ENCODE results near the gene MYOM1. TPM values are rescaled to one million over a fixed set of nuclear protein-coding genes. Genes with fewer than 3 reads are reported as not detected.

The MYOM1 gene
- total RNA-seq, 2 donors from 2014 or later = 6.1 to 6.5 TPM

- Histone ChIP-seq H3K27me3 (replicated peaks; ENCODE audit: insufficient read depth) (no peaks in the 10 kb centered on the region), H3K36me3 (no peaks in the 10 kb centered on the region), H3K4me3 (no peak overlapping the region), H3K4me1 (replicated peaks) (no peaks in the 10 kb centered on the region), H3K9me3 (no peaks in the 10 kb centered on the region), H3K27ac (no peak overlapping the region)
- TF ChIP-seq POLR2AphosphoS5 (IDR thresholded peaks at IDR 0.05) = no peak
- TF ChIP-seq CTCF (IDR thresholded peaks at IDR 0.05) = no peak
- no peak for TF ChIP-seq POLR2A (IDR thresholded peaks at IDR 0.05)
- intact Hi-C loops (cut with DNase I) = no loop called here
- no peak for DNase-seq (ENCODE audit: low spot score)
These were observed 79.4 kb downstream of the MYOM1 start for GRCh38 chr18:3140342-3140741.

GRCh38 chr18:3139406-3139805, 80.4 kb downstream of the MYOM1 start:
- no peak overlapping the region for H3K4me3 ChIP-seq
- no peaks in the 10 kb centered on the region for H3K4me1 ChIP-seq (replicated peaks)
- H3K36me3 ChIP-seq = no peaks in the 10 kb centered on the region
- no peak overlapping the region for H3K27ac ChIP-seq
- no peak for DNase-seq (ENCODE audit: low spot score)
- TF ChIP-seq CTCF (IDR thresholded peaks at IDR 0.05) = no peak
- no peak for TF ChIP-seq POLR2AphosphoS5 (IDR thresholded peaks at IDR 0.05)
- TF ChIP-seq POLR2A (IDR thresholded peaks at IDR 0.05) = no peak
- H3K9me3 ChIP-seq = no peaks in the 10 kb centered on the region
- intact Hi-C loops (cut with DNase I) = loop anchor here (10.0 kb wide), 1 partner anchor 75 kb away; no protein-coding TSS in a partner anchor
- 86% methylated on average over 5 of the region's 5 CpGs for WGBS
- H3K27me3 ChIP-seq (replicated peaks; ENCODE audit: insufficient read depth) = no peaks in the 10 kb centered on the region

- Histone ChIP-seq H3K27ac (no peak overlapping the region), H3K27me3 (replicated peaks; ENCODE audit: insufficient read depth) (no peaks in the 10 kb centered on the region), H3K36me3 (no peaks in the 10 kb centered on the region), H3K4me1 (replicated peaks) (no peaks in the 10 kb centered on the region), H3K9me3 (no peaks in the 10 kb centered on the region), H3K4me3 (no peak overlapping the region)
- no peak for DNase-seq (ENCODE audit: low spot score)
- 58% methylated on average over 11 of the region's 11 CpGs for WGBS
- TF ChIP-seq POLR2AphosphoS5 (IDR thresholded peaks at IDR 0.05) (no peak), POLR2A (IDR thresholded peaks at IDR 0.05) (no peak), CTCF (IDR thresholded peaks at IDR 0.05) (no peak)
- intact Hi-C loops (cut with DNase I) = loop anchor here (10.0 kb wide), 1 partner anchor 74 kb away; no protein-coding TSS in a partner anchor
These were observed 81.3 kb downstream of the MYOM1 start for GRCh38 chr18:3138274-3138975.

GRCh38 chr18:3135536-3135935, 84.2 kb downstream of the MYOM1 start:
- Histone ChIP-seq H3K27me3 (replicated peaks; ENCODE audit: insufficient read depth) (no peaks in the 10 kb centered on the region), H3K36me3 (no peaks in the 10 kb centered on the region), H3K4me1 (replicated peaks) (no peaks in the 10 kb centered on the region), H3K4me3 (no peak overlapping the region), H3K9me3 (no peaks in the 10 kb centered on the region), H3K27ac (no peak overlapping the region)
- intact Hi-C loops (cut with DNase I) = loop anchor here (10.0 kb wide), 1 partner anchor 71 kb away; no protein-coding TSS in a partner anchor
- WGBS = 76% methylated on average over 10 of the region's 10 CpGs
- TF ChIP-seq POLR2A (IDR thresholded peaks at IDR 0.05) (no peak), POLR2AphosphoS5 (IDR thresholded peaks at IDR 0.05) (no peak), CTCF (IDR thresholded peaks at IDR 0.05) (no peak)
- no peak for DNase-seq (ENCODE audit: low spot score)

GRCh38 chr18:3132700-3133099, 87.1 kb downstream of the MYOM1 start:
- 78% methylated on average over 3 of the region's 3 CpGs for WGBS
- intact Hi-C loops (cut with DNase I) = loop anchor here (10.0 kb wide), 1 partner anchor 68 kb away; no protein-coding TSS in a partner anchor
- H3K9me3 ChIP-seq = no peaks in the 10 kb centered on the region
- H3K4me1 ChIP-seq (replicated peaks) = no peaks in the 10 kb centered on the region
- H3K4me3 ChIP-seq = no peak overlapping the region
- no peak for DNase-seq (ENCODE audit: low spot score)
- no peak overlapping the region for H3K27ac ChIP-seq
- H3K27me3 ChIP-seq (replicated peaks; ENCODE audit: insufficient read depth) = no peaks in the 10 kb centered on the region
- no peak for TF ChIP-seq CTCF (IDR thresholded peaks at IDR 0.05)
- no peak for TF ChIP-seq POLR2AphosphoS5 (IDR thresholded peaks at IDR 0.05)
- TF ChIP-seq POLR2A (IDR thresholded peaks at IDR 0.05) = no peak
- H3K36me3 ChIP-seq = no peaks in the 10 kb centered on the region
